HG03520 (cell line): ENCODE measurements around the gene TPX2.

Experiments used
- ATAC-seq: cut with Tn5 transposase; IDR thresholded peaks from one replicate; pipeline ENCODE4 v1.9.1; 2021; ENCODE audit warnings: mild to moderate bottlenecking, moderate library complexity; ENCODE audit not compliant: unreplicated experiment

TPX2 gene, protein sequence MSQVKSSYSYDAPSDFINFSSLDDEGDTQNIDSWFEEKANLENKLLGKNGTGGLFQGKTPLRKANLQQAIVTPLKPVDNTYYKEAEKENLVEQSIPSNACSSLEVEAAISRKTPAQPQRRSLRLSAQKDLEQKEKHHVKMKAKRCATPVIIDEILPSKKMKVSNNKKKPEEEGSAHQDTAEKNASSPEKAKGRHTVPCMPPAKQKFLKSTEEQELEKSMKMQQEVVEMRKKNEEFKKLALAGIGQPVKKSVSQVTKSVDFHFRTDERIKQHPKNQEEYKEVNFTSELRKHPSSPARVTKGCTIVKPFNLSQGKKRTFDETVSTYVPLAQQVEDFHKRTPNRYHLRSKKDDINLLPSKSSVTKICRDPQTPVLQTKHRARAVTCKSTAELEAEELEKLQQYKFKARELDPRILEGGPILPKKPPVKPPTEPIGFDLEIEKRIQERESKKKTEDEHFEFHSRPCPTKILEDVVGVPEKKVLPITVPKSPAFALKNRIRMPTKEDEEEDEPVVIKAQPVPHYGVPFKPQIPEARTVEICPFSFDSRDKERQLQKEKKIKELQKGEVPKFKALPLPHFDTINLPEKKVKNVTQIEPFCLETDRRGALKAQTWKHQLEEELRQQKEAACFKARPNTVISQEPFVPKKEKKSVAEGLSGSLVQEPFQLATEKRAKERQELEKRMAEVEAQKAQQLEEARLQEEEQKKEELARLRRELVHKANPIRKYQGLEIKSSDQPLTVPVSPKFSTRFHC

DNA sequence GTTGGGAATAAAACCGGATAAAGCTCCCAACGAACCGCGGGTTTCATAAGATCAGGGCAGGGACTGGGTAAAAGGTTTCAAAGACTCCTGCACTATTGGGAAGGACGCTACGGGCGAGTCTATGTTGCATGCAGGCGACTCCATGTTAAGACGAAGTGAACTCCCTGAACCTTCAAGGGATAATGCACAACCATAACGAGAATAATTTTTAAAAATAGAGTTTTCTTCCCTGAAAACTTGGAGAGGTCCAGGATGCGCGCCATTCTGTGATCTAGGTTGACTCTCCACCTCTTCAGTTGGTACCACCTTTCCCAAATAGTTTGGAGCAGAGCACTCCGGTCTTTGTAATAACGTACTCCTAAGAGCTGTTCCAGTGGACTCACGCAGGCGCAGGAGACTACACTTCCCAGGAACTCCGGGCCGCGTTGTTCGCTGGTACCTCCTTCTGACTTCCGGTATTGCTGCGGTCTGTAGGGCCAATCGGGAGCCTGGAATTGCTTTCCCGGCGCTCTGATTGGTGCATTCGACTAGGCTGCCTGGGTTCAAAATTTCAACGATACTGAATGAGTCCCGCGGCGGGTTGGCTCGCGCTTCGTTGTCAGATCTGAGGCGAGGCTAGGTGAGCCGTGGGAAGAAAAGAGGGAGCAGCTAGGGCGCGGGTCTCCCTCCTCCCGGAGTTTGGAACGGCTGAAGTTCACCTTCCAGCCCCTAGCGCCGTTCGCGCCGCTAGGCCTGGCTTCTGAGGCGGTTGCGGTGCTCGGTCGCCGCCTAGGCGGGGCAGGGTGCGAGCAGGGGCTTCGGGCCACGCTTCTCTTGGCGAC lies at the start of gene TPX2:
TSS of gene TPX2 (plus strand) at position 562 of the 821 bp plus-strand sequence. CDS start 18,187 bp downstream, outside the sequence.
- ATAC-seq, result peak; percentile 97

DNA sequence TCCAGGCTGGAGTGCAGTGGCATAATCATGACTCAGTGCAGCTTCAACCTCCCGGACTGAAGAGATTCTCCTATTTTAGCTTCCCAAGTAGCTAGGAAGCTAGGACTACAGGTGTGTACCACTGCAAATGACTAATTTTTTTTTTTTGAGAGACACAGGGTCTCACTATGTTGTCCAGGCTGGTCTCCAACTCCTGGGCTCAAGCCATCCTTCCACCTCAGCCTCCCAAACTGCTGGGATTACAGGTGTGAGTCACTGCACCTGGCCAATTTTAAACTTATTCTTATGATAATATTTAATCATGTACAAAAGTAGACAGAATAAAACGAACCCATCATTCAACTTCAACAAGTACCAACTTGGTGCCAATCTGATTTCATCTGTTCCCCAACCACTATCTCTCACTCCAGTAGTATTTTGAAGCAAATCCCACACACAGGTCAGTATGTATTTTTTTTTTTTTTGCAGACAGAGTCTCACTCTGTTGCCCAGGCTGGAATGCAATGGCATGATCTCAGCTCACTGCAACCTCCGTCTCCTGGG lies 48.9 kb upstream of the TPX2 start:
- ATAC-seq, result no peak

DNA sequence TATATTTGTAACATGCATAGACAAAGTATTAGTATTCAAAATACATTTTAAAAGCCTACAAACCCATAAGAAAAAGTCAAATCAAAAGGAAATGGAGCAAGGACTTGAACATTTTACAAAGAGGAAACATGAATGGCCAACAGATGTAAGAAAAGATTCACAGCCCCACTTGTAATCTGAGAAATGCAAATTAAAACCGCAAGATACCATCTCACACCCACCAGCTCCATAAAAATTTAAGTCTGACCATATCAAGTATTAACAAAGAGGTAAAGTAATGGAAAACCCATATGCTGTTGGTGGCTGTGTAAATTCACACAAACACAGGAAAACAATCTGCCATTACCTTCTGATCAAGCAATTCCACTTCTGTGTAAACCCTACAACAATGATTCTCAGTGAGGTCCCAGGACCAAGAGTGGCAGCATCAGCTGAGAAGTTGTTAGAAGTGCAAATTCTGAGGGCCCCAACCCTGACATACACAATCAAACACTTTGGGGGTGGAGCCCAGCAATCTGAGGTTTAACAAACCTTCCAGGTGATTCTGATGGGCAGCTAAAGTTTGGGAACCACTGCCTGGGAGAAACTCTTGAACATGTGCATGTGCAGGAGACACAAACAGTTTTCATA lies 47.3 kb upstream of the TPX2 start:
- ATAC-seq, result no peak

DNA sequence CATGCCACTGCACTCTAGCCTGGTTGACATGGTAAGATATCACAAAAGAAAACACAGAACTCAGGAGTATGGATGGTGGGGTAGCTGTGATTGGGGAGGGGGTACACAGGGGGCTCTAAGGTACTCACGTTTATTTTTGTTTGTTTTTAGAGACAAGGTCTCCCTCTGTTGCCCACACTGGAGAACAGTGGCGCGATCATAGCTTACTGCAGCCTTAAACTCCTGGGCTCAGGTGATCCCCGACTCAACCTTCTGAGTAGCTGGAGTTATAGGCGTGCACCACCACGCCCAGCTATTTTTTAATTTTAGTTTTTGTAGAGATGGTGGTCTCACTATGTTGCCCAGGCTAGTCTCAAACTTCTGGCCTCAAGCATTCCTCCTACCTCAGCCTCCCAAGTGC lies 45.7 kb upstream of the TPX2 start:
- no peak for ATAC-seq

DNA sequence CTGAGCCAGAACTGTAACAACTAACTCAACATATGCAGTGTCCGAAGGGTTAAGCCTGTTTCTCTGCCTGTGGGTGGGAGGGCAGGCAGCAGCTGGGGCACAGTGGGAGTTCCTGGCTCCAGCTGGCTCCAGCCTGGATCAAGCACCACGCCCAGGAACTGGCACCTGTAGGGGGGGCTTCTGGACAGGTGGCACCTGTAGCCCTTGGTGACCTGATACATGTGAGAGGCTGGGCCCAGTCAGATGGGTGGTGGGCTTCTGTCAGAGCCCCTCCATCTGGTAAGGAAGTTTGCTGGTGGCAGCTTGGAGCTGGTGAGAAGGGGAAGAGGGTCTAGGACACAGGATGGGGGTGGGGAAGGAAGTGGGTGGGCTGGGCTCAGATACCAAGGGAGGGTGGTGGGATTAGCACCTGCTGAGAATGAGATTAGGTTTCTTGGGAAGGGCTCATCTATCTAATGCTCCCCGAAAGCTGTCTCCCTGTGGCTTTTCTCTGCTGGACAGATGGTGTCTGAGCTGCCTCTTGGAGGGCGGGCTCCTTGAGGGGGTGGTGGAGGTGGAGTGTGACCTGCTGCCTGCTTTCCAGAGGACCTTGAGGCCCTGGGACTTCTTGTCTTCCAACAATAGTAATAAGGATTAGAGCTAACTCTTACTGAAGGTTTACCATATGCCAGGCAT lies 45.0 kb upstream of the TPX2 start:
- ATAC-seq, result no peak

DNA sequence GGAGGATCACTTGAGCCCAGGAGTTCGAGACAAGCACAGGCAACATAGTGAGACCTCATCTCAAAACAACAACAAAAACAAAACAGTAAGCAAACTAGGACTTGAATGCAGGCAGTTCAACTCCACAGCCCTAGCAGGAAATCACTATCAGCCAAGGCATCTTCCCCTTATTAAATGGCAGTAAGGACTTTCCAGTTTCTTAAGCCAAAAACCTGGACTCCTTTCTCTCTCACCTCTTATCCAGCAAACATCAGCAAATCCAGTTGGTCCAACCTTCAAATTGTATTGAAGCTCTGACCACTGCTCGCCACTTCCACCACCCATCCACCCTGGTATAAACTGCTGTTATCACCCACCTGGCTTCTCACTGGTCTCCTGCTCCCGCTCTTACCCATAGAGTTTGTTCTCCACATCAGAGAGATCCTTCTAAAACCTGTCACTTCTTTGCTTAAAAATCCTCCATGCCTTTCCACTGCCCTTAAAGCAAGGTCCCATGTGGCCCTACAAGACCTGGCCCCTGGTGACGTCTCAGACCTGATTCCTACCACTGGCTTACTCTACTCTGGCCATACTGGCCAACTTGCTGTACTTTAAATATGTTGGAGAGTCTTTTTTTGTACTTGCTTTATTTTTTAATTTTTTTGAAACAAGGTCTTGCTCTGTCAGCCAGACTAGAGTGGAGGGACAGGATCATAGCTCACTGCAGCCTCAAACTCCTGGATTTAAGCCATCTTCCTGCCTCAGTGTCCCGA lies 44.1 kb upstream of the TPX2 start:
- no peak for ATAC-seq

DNA sequence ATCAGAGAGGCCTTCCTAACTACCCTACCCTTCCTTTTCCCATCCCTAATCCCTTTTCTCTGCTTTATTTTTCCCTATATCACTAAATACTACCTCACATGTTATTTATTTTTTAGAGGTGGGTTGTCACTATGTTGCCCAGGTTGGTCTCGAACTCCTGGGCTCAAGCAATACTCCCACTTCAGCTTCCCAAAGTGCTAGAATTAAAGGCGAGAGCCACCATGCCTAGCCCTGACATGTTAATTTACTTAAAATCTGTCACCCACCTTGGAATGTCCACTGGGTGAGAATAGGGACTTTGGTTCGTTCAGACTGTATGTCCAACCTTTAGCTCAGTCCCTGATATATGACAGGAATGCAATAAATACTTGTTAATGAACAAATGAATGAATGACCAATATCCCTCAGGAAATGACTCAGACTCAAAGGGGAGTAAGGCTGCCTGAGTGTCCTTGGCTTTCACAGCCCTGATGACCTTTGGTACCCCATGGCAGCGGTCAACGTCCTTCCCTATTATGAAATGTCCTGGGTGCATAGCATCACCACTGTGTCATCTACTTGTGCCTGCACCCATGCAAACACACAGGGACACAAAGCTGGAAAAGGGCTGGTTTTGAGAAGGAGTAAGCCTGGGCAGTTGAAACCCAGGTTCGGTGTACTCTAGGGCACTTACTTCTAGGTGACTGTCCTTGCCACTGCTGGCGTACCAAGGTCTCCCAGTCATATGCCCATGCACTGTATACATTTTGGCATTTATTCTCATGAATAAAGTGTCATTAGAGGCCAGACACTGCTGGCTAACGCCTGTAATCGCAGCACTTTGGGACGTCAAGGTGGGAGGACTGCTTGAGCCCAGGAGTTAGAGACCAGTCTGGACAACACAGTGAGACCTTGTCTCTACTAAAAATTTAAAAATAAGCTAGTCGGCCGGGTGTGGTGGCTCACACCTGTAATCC lies 43.0 kb upstream of the TPX2 start:
- ATAC-seq, result no peak

DNA sequence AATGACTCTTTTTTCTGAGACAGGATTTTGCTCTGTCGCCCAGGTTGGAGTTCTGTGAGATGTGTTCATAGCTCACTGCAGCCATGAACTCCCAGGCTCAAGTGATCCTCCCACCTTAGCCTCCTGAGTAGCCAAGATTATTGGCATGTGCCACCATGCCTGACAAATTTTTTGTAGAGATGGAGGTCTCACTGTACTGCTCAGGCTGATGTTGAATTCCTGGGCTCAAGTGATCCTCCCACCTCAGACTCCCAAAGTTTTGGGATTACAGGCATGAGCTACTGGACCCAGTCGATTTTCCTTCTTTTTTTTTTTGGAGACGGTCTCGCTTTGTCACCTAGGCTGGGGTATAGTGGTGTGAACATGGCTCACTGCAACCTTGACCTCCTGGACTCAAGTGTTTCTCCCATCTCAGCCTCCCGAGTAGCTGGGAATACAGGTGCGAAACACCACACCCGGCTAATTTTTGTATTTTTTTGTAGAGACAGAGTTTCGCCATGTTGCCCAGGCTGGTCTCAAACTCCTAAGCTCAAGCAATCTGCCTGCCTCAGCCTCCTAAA lies 40.8 kb upstream of the TPX2 start:
- ATAC-seq, result no peak

DNA sequence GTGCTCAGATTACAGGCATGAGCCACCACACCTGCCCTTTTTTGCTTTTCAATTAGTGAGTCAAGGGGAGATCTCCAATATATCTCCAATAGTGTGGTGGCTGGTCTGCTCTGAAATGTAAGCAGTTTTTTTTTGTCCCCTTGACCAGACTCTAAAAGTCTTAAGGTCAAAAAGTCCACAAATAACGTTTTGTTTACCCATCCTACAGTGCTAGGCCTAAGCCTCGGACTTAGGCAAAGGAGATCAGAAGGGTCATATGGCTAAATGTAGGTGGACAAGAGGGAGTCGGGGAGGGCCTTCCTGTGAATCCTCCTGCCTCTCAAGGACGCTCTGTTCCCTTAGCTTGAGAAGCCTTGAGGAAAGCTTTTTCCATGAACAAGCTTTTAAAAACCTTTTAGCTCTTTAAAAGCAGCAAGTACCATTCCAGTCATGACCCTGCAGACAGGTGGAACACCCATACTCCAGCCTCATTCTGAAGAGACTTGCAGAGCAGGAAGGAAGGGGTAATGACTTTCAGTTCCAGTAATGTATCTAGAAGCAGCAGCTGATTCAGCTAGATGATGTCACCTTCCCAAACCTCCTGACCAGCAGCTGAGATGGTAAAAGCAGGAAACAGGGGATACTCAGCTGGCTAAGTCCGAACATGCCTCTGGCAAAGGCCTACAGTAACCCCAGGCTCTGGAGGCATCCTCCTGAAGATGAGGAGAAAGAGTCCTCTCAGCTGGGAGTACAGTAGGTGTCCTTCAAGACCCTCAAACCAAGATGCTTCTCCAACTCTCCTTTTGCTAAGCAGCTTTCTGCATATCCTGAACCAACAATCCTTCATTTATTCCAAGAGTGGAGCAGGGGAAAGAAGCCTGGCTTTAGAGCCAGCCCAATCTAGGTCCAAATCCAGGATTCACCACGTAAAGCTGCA lies 40.0 kb upstream of the TPX2 start:
- peak; percentile 94 for ATAC-seq

DNA sequence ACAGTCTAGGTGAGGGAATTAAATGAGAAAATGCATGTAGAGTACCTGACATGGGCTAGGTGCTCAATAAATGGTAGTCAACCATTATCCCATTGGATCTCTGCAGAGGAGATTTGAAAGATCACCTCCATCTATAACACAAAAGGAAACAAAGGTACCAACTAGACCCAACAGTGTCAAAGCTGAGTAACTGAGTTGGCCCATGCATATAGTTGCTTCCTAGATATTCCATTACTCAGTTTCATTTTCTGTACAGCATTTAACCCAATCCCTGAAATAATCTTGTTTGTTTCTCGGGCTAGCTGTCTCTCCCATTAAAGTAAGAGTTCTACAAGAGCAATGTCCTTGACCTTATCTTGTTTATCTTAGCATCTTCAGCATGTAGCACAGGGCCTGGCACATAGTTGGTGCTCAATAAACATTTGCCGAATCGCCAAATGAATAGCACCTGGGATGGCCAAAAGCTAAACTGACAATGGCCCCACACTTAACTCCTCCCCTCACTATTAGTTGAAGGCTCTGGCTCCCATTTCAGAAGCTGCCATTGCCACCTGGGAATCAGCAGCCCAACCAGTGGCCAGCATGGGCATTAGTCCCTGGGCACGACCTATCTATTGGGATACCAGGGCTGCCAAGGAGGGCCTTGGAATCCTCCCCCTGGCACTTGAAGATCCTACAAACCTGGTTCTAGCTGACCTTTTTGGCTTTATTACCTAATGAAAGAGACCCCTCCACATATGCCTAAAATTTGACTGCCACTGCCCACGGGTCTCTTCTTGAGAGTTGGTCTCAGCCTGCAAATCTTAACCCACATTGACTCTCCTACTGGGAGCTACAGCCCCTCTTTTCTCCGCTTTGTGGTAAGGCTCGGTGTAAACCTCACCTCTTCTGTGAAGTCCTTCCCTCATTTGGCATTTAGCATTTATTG lies 39.0 kb upstream of the TPX2 start:
- ATAC-seq, result no peak

DNA sequence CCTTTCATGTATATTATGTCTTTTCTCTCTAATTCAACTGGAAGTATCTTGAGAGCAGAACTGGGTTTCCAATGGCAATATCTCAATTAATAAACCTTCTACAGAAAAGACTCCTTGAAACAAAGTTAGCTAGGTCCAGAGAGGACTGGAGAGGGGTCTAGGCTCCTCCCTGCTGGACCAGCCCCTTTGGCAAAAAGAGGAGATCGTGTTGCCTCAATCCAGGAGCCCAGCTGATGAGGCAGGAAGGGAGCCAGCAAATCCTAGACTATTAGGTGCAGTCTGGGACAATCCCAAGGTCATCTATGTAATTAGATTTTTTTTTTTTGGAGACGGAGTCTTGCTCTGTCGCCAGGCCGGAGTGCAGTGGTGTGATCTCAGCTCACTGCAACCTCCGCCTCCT lies 38.3 kb upstream of the TPX2 start:
- no peak for ATAC-seq

DNA sequence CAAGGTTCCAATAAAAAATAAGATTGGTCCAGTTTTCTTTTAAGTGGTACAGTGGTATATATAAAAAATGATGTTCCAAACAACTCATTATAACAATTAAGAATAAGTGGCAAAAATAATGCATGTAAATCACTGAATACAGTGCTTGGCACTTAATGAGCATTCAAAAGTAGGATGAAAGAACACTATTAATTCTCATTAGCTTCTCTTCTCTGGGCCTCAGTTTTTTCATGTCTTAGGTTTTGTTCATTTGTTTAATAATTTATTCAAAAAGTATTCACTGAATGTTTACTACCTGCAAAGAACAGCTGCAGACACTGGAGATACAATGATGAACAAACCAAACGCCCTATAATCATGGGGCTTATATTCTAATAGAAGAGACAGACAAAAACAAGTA lies 37.5 kb upstream of the TPX2 start:
- ATAC-seq, result no peak

DNA sequence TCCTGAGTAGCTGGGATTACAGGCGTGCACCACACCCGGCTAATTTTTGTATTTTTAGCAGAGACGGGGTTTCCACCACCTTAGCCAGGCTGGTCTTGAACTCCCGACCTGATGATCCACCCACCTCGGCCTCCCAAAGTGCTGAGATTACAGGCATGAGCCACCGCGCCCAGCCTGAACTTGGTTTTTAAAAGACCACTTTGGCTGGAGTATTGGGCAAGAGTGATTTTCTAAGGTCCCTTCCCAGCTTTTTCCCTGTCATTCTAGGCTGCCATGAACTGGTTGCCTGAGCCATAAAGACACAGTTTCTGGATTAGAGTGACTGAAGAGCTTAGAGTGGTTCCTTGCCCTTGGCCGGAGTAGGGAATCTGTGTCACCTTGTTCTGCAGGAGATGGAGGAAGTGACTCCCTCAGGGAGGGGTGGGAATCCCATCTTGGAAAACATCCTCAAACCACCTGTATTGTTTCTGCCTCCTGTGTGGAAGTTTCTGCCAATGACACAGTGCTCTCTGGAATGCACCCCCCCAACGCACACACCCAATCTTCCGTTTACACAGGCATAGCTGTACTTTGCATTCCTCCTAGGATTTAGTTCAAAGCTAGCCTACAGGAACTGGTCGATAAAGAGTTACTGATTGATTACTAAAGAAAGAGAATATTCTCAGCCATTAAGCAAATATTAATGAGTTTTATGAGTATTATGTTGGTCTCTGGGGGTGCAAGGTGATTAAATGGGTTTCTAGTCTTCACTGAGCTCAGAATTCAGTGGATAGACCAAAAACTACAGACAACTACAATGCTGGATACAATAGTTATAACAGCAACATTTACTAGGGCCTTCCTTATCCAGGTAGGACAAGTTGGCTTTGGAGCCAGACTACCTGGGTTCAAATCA lies 34.6 kb upstream of the TPX2 start:
- ATAC-seq, result no peak

DNA sequence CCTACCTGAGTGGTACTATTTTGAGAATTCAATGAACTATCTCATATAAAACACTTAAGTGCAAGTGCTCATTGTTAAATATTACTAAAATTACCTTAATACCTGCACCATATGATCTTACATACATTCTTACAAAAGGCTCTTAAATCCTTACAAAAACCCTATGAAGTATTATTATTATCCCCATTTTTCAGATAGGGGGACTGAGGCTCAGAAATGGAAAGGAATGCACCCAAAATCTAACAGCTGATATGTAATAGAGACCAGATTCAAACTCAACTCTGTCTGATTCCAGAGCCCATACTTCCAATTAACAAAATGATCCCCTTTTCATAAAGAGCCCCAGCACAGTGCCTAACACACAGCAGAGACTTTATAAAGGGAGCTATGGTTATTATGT lies 33.9 kb upstream of the TPX2 start:
- no peak for ATAC-seq
